ENCODE results near the gene XKR3. TPM values are rescaled to one million over a fixed set of nuclear protein-coding genes. Genes with fewer than 3 reads are reported as not detected.
"Not testable (repeated sequence)": the region's sequence is repeated elsewhere in the genome, so short reads cannot be mapped to it uniquely, and the experiment has no call there.

The XKR3 gene
- total RNA-seq, result 0.16 TPM in 1 of 2 replicates, not detected in the other

DNA sequence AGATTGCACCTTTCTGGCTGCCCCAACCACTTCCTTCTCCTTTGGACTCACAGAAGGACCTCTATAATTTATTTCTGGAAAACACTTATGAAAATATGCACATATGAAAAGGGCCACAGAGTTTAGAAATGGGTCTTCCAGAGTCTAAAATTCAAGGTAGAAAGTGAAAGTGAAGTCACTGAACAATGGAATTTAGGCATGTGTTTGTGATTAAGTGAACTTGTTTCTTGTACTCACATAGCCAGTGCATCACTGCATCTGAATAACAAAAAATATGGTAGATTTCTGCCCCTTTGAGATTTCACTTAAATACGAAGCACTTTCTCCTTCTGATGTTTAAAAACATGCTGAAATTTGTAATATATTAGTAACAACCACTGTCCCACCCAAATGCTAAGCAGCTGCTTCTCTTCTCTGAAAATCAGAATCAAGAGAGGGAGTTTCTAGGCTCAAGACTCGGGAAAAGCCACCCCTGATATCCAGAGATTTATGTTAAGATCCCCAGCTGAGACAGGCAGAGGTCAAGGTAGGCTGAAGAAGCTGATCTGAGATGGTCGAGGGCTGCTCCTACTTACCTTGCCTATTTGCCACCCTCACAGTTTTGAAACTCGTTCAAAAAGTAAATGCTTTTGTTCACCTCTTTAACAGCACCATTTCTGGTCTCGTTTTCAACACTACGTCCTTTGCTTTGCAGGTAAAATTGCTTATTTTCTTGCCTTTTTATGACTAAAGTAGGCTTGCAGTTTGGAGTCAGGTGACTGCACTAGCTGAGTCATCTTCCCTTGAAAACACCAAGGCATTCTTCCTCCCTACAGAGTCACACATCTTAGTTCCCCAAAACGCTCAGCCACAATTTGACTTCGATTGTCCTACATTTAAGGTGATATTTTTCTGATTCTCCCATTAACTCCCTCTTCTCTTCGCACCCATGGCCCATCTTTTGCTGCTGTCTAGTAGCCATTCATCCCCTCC is at the start of gene XKR3:
TSS of gene XKR3 (minus strand) at position 696 of the 972 bp plus-strand sequence. CDS start 17,338 bp downstream, outside the sequence.
- intact Hi-C loops (cut with micrococcal nuclease), result no loop called here

- intact Hi-C loops (cut with micrococcal nuclease), result not testable (repeated sequence)
These were observed 44.4 kb upstream of the XKR3 start for GRCh38 chr22:16869640-16870039.

DNA sequence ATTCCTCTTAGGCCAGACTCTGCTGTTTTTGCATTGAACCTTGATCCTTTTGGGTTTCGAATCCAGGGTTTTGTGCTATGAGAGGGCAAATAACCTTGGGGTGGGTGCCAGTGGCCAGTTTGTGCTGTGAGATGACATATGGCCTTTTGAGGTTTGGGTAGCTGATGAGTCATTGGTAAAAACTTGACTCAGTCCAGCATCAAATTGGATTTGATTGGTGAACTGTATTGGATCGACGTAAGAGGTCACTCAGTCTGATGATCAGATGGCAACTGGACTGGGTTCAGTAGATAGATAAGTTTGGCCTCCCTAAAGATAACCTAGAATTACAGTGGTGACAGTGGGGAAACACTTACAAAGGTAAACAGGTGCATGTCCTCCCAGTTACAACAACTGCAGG is 41.0 kb upstream of the XKR3 start:
- intact Hi-C loops (cut with micrococcal nuclease), result no loop called here

DNA sequence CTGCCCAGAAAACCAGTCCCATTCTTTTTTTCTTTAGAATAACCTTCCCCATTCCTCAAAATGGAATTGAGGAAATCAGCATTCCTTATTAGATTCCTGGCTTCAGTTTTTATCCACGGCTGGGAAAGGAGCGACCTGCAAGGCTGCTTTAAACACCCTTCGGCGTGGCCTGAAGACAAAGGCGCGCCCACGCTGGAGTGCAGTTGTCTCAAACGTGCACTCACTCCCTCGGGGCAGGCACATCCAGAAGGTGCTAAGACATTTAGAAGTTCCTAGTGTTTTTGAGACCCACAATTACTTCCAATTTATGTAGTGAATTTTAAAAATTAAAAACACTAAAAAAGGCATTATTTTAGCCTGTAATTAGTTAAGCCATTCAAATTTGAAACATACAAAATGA is 31.6 kb upstream of the XKR3 start:
- intact Hi-C loops (cut with micrococcal nuclease), result not testable (repeated sequence)

DNA sequence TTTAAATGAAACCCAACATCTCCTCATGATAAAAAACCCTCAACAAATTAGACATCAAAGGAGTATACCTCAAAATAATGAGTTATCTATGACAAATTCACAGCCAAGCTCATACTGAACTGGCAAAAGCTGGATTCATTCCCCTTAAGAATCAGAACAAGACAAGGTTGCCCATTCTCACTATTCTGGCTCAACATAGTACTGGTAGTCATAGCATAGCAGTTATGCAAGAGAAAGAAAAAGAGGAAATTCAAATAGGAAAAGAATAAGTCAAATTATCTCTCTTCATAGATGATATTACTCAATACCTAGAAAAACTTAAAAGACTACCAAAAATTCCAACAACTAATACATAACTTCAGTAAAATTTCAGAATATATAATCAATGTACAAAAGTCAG is 29.4 kb upstream of the XKR3 start:
- intact Hi-C loops (cut with micrococcal nuclease), result no loop called here

- intact Hi-C loops (cut with micrococcal nuclease), result not testable (repeated sequence)
These were observed 26.2 kb upstream of the XKR3 start for GRCh38 chr22:16851268-16851996.

- intact Hi-C loops (cut with micrococcal nuclease), result no loop called here
These were observed 22.1 kb upstream of the XKR3 start for GRCh38 chr22:16847271-16847670.

- intact Hi-C loops (cut with micrococcal nuclease), result no loop called here
These were observed 20.7 kb upstream of the XKR3 start for GRCh38 chr22:16845881-16846280.

DNA sequence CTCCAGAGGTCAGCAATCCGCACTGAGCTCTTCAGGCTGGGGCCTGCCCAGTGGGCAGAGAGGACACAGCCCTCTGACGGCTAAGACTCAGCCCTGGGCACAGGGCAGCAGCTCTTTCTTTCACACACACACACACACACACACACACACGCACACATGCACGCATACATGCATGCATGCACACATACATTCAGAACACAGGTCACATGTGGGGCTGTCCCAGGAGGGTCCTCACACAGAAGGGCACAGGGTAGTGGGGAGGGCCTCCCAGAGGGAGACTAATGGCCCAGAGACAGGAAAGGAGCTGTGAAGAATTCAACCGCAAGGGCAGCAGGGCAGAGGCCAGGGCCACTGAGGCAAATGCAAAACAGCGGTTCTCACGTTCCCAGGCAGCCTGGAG is 20.3 kb upstream of the XKR3 start:
- intact Hi-C loops (cut with micrococcal nuclease), result no loop called here

GRCh38 chr22:16844529-16844928 is 19.3 kb upstream of the XKR3 start:
- intact Hi-C loops (cut with micrococcal nuclease), result no loop called here

DNA sequence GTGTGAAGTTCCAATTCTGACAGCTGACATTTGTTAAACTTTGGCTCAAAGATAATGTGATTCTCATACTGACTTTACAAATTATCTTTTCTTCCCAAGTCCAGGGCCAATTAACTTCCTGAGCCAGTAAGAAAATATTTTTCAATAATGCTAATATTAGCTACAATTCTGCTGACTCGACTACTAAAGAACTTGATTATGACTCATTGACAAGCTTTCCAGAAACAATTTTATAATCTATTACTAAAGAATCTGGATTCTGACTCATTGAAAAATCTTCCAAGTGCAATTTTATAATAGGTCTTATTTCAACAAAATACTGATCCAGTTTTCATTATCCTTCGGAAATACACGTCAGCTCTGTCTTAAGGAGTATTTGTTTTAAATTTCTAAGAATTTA is 12.9 kb upstream of the XKR3 start:
- intact Hi-C loops (cut with micrococcal nuclease), result no loop called here

GRCh38 chr22:16834971-16835370 is 9.8 kb upstream of the XKR3 start:
- intact Hi-C loops (cut with micrococcal nuclease), result no loop called here

- intact Hi-C loops (cut with micrococcal nuclease), result no loop called here
These were observed 6.0 kb upstream of the XKR3 start for GRCh38 chr22:16831257-16831656.

DNA sequence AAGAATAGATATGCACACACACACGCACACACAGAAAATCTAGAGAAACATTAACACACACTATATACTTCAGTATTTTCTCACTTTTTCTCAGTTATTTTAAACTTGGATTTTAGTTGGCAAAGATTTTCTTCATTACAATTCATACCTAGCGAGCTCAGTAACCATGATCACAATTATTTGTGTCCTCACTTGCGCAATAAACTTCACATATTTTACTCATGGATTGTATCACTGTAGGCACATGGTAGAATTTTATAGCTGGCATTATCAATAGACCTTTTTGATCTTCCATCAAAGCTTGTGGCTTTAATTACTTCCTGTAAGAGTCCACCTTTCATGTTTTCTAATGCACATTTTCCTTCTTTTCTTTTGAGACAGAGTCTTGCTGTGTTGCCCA is 4.8 kb upstream of the XKR3 start:
- intact Hi-C loops (cut with micrococcal nuclease), result no loop called here

GRCh38 chr22:16828876-16829275 is 3.7 kb upstream of the XKR3 start:
- intact Hi-C loops (cut with micrococcal nuclease), result no loop called here

DNA sequence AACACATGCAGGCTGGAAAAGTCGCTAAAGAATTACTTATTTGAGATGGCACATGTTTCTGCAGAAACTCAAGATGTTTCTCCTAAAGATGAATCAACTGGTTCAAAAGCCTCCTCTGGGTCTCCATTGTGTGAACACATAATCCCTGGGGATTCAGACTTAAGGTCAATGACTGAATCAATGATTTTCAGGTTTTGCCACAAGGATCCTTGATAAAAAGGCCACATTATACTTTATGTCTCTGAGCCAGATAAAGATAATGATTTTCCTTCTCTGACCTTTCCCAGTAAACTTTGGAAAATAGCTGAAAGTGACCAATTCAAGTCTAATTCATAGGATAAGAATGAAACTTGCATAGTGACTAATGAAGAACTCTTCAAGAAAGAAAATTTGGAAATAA is 2.3 kb upstream of the XKR3 start:
- intact Hi-C loops (cut with micrococcal nuclease), result no loop called here

DNA sequence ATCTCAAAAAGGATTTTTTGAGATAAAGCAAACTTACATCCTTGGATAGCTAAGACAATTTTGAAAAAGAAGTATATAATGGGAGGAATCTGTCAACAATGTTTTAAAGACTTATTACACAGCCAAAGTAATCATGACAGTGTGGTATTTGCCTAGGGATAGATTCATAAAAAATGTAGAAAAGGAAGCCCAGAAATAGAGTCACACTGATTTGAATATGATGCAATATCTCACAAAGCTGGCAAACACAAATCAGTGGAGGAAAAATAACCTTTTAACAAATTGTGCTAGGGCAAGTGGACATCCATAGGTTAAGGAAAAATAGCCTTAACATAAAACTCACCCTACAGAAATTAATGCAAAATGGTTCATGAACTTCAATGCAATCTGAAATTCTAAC is 6.0 kb downstream of the XKR3 start:
- intact Hi-C loops (cut with micrococcal nuclease), result no loop called here

DNA sequence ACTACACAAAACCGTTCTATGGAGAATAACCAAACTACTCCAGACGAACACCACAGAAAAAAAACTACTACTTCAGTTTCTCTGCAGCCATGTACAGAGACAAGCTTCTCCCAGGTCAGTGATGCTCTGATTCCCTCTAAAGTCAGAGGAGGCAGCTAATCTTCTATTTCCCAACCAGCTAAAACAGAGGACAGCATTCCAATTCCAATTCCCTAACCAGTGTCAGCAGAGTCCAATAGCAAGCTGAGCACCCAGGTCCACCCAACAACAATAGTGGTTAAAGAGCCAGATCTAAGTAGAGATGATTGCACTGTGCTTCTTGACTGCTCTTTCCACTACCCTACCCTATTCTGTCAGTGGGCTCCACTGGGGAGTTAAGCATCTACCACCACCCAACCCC is 6.7 kb downstream of the XKR3 start:
- intact Hi-C loops (cut with micrococcal nuclease), result no loop called here

GRCh38 chr22:16815073-16815472 is 10.1 kb downstream of the XKR3 start:
- intact Hi-C loops (cut with micrococcal nuclease), result no loop called here

DNA sequence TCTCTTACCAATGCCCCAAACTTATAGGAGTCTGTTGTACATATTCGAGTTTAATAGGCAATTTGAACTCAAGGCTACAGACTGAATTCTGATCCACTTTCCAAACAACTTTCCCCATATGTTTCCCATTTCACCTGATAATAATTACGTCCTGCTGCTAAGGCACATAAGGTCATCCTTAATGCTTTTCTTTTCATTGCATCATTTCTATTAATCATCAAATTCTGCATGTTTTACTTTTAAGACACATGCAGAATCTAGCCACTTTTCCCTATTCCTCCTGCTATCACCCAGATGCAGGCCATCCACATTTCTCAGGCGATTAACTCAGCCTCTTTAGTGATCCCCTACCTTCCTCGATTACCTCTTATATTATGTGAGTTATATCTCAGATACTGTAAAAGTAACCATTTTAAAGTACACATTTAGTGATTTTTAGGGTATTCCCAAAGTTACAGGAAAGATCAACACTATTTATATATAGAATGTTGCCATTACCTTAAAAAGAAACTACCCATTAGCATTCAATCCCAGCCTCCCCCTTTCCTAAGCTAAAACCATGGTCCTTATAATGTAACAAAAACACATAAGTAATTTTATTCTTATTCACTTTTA is 14.9 kb downstream of the XKR3 start:
- intact Hi-C loops (cut with micrococcal nuclease), result no loop called here

GRCh38 chr22:16808744-16809143 is 16.5 kb downstream of the XKR3 start:
- intact Hi-C loops (cut with micrococcal nuclease), result no loop called here

GRCh38 chr22:16807109-16807508 is 18.1 kb downstream of the XKR3 start:
- intact Hi-C loops (cut with micrococcal nuclease), result no loop called here
